NCI-H82 (cell line): ENCODE measurements around the gene TUBGCP6.

Experiments used
- DNase-seq: peaks from one replicate; lab custom pipeline; 2025; lab: John Stamatoyannopoulos, UW

The TUBGCP6 gene

GRCh38 chr22:50244420-50245213 is at the start of gene TUBGCP6:
TSS of gene TUBGCP6 (minus strand) at chr22:50245023. CDS start at chr22:50244459, 564 bp downstream.
- DNase-seq, result peak; percentile 93

- DNase-seq, result no peak
Observed at GRCh38 chr22:50294319-50294656, 49.5 kb upstream of the TUBGCP6 start.

GRCh38 chr22:50293441-50294318 is 48.9 kb upstream of the TUBGCP6 start:
- no peak for DNase-seq

- DNase-seq, result no peak
Observed at GRCh38 chr22:50292643-50293440, 48.0 kb upstream of the TUBGCP6 start.

- DNase-seq, result no peak
Observed at GRCh38 chr22:50289942-50290630, 45.3 kb upstream of the TUBGCP6 start.

- no peak for DNase-seq
Observed at GRCh38 chr22:50289151-50289941, 44.5 kb upstream of the TUBGCP6 start.

GRCh38 chr22:50287731-50288130 is 42.9 kb upstream of the TUBGCP6 start:
- no peak for DNase-seq

GRCh38 chr22:50286701-50287318 is 42.0 kb upstream of the TUBGCP6 start:
- no peak for DNase-seq

GRCh38 chr22:50286275-50286674 is 41.5 kb upstream of the TUBGCP6 start:
- no peak for DNase-seq

- no peak for DNase-seq
Observed at GRCh38 chr22:50285568-50286229, 40.9 kb upstream of the TUBGCP6 start.

GRCh38 chr22:50284479-50284878 is 39.7 kb upstream of the TUBGCP6 start:
- no peak for DNase-seq

GRCh38 chr22:50283821-50284220 is 39.0 kb upstream of the TUBGCP6 start:
- DNase-seq, result no peak

GRCh38 chr22:50282361-50283155 is 37.7 kb upstream of the TUBGCP6 start:
- DNase-seq, result no peak

GRCh38 chr22:50281957-50282356 is 37.1 kb upstream of the TUBGCP6 start:
- DNase-seq, result no peak

GRCh38 chr22:50281384-50281760 is 36.5 kb upstream of the TUBGCP6 start:
- no peak for DNase-seq

GRCh38 chr22:50280708-50281383 is 36.0 kb upstream of the TUBGCP6 start:
- DNase-seq, result no peak

- no peak for DNase-seq
Observed at GRCh38 chr22:50280022-50280707, 35.3 kb upstream of the TUBGCP6 start.
